CD14-positive monocyte (primary cell): ENCODE results near the gene NCBP1. TPM values are rescaled to one million over a fixed set of nuclear protein-coding genes. Genes with fewer than 3 reads are reported as not detected.

Experiments
- DNase-seq, 3 donors: peaks; one replicate each; pipeline ENCODE4 v3.0.0-alpha.2; 2011 to 2022
- H2AFZ ChIP-seq: 2 replicates; pipeline ENCODE4 v1.6.0; 2012; ENCODE audit warnings: mild to moderate bottlenecking, low read depth, low read length, inconsistent platforms; ENCODE audit not compliant: insufficient read depth, poor library complexity, severe bottlenecking
- H3K27ac ChIP-seq, 2 donors: 1 replicate in 1 of 2; 2 replicates in 1 of 2; pipeline ENCODE4 v1.5.1; 2012 to 2013; ENCODE audit warnings: low read length in 2 of 2, control low read depth in 1 of 2, inconsistent platforms in 1 of 2, low read depth in 1 of 2, mild to moderate bottlenecking in 1 of 2
- H3K27me3 ChIP-seq, 2 donors: one replicate each; pipeline versions ENCODE4 v1.6.0 to v1.6.1; 2011 to 2013; ENCODE audit warnings: low read length in 2 of 2; ENCODE audit not compliant: control insufficient read depth in 2 of 2, insufficient read depth in 2 of 2
- H3K36me3 ChIP-seq, 2 donors: replicated peaks in 1 of 2; 1 replicate in 1 of 2; 2 replicates in 1 of 2; pipeline versions ENCODE4 v1.5.1 to v1.6.1; 2012 to 2013; ENCODE audit warnings: low read length in 2 of 2, control low read depth in 1 of 2, inconsistent platforms in 1 of 2, mild to moderate bottlenecking in 1 of 2; ENCODE audit not compliant: insufficient read depth in 2 of 2, control insufficient read depth in 1 of 2
- H3K4me1 ChIP-seq, 2 donors: 1 replicate in 1 of 2; 2 replicates in 1 of 2; pipeline versions ENCODE4 v1.5.1 to v1.6.1; 2012 to 2013; ENCODE audit warnings: low read length in 2 of 2, control low read depth in 1 of 2, inconsistent platforms in 1 of 2, mild to moderate bottlenecking in 1 of 2, moderate library complexity in 1 of 2; ENCODE audit not compliant: insufficient read depth in 2 of 2, control insufficient read depth in 1 of 2
- H3K4me2 ChIP-seq: replicated peaks from 2 replicates; pipeline ENCODE3; 2012; ENCODE audit warnings: low read length, moderate library complexity, mild to moderate bottlenecking; ENCODE audit not compliant: poor library complexity, severe bottlenecking; ENCODE audit errors: extremely low read depth
- H3K4me3 ChIP-seq, 3 experiments: fragments of 200-600 bp in 1 of 3; sonication (generic) in 1 of 3; replicated peaks in 1 of 3; 1 replicate in 2 of 3; 2 replicates in 1 of 3; pipeline ENCODE4 v1.5.1; 2011 to 2013; ENCODE audit warnings: low read length in 3 of 3, mild to moderate bottlenecking in 3 of 3, control low read depth in 2 of 3, low read depth in 2 of 3, inconsistent platforms in 1 of 3, moderate library complexity in 1 of 3
- H3K79me2 ChIP-seq: 2 replicates; pipeline ENCODE4 v1.6.0; 2012; ENCODE audit warnings: mild to moderate bottlenecking, control low read depth, inconsistent platforms, low read length, moderate library complexity; ENCODE audit not compliant: insufficient read depth
- H3K9ac ChIP-seq: 2 replicates; pipeline ENCODE4 v1.6.0; 2017; ENCODE audit warnings: low read length, mild to moderate bottlenecking; ENCODE audit not compliant: insufficient read depth, poor library complexity, severe bottlenecking
- H3K9me3 ChIP-seq, 2 donors: replicated peaks in 1 of 2; 1 replicate in 1 of 2; 2 replicates in 1 of 2; pipeline versions ENCODE4 v1.5.1 to v1.6.1; 2012 to 2013; ENCODE audit warnings: low read length in 2 of 2, control low read depth in 1 of 2; ENCODE audit not compliant: control insufficient read depth in 1 of 2, insufficient read depth in 1 of 2
- H4K20me1 ChIP-seq: 2 replicates; pipeline ENCODE4 v1.6.0; 2012; ENCODE audit warnings: mild to moderate bottlenecking, low read length, control low read depth, moderate library complexity; ENCODE audit not compliant: insufficient read depth
- H3K27ac Mint-ChIP-seq, 7 donors: one replicate each; pipeline ENCODE4 v1.8.0; 2020; ENCODE audit warnings: mild to moderate bottlenecking in 7 of 7, mixed read lengths in 7 of 7, moderate library complexity in 6 of 7, inconsistent platforms in 2 of 7
- H3K27me3 Mint-ChIP-seq, 3 donors: one replicate each; pipeline ENCODE4 v1.8.0; 2021 to 2022; ENCODE audit warnings: low read depth in 3 of 3, mild to moderate bottlenecking in 3 of 3, mixed read lengths in 3 of 3, moderate library complexity in 3 of 3, inconsistent platforms in 1 of 3
- H3K36me3 Mint-ChIP-seq, 2 donors: one replicate each; pipeline ENCODE4 v1.8.0; 2020; ENCODE audit warnings: mixed read lengths in 2 of 2, inconsistent platforms in 1 of 2, mild to moderate bottlenecking in 1 of 2
- H3K4me1 Mint-ChIP-seq: one replicate; pipeline ENCODE4 v1.8.0; 2020; ENCODE audit warnings: mild to moderate bottlenecking, mixed read lengths
- H3K4me3 Mint-ChIP-seq, 2 donors: one replicate each; pipeline ENCODE4 v1.8.0; 2020; ENCODE audit warnings: mild to moderate bottlenecking in 2 of 2, mixed read lengths in 2 of 2, moderate library complexity in 1 of 2
- H3K9me3 Mint-ChIP-seq, 7 donors: one replicate each; pipeline ENCODE4 v1.8.0; 2020 to 2022; ENCODE audit warnings: mixed read lengths in 7 of 7, mild to moderate bottlenecking in 6 of 7, moderate library complexity in 6 of 7, inconsistent platforms in 2 of 7
- CTCF ChIP-seq: fragments of 200-600 bp; IDR thresholded peaks from one replicate; pipeline ENCODE4 v1.8.0; 2022; ENCODE audit warnings: antibody characterized with exemption, mild to moderate bottlenecking
- WGBS: methylation state at CpG from one replicate; pipeline ENCODE4 v1.1.5; 2013; ENCODE audit warnings: missing lambda C conversion rate; ENCODE audit not compliant: insufficient coverage; 5-methylcytosine and 5-hydroxymethylcytosine counted together
- intact Hi-C, 2 donors: fragments of 100-400 bp; cut with micrococcal nuclease; formaldehyde crosslinking; loops; one replicate each; pipeline versions ENCODE4 v1.15.0 to v1.15.1; 2023
- polyA plus RNA-seq, 3 donors: library from polyadenylated mRNA; depleted of rRNA in 1 of 3; unstranded in 2 of 3; stranded (reverse) in 1 of 3; fragments of 300-500 nt in 2 of 3; fragments of >200 nt in 1 of 3; fragmentation: Illumina TruSeq in 2 of 3; gene quantifications; 1 replicate in 2 of 3; 2 replicates in 1 of 3; pipeline ENCODE4 v1.2.3, GENCODE V29; 2012 to 2021

The NCBP1 gene
- polyA plus RNA-seq, 3 donors: 8.9 to 15.8 (median 11.1) TPM

GRCh38 chr9:97660847-97661246 lies 27.2 kb downstream of the NCBP1 start:
- Mint-ChIP-seq H3K27me3 (no peaks in the 10 kb centered on the region), H3K36me3 (peaks cover 81 to 84% of the 10 kb centered on the region in 2 donors), H3K4me1 (peaks cover 13% of the 10 kb centered on the region), H3K27ac (peak overlapping the region; percentile 18 to 88 (median 82)), H3K4me3 (no peak overlapping the region), H3K9me3 (peaks cover 0 to 3% (median 0%) of the 10 kb centered on the region in 7 donors)
- Histone ChIP-seq H3K27me3 (no peaks in the 10 kb centered on the region), H2AFZ (peak overlapping the region; percentile 59), H4K20me1 (no peaks in the 10 kb centered on the region), H3K9ac (no peak overlapping the region), H3K27ac (peak overlapping the region in 1 of 2 donors; percentile 78), H3K4me1 (peaks cover 0 to 9% of the 10 kb centered on the region in 2 donors), H3K4me2 (no peak overlapping the region), H3K4me3 (no peak overlapping the region), H3K79me2 (no peaks in the 10 kb centered on the region), H3K36me3 (peaks cover 75 to 94% of the 10 kb centered on the region in 2 donors), H3K9me3 (no peaks in the 10 kb centered on the region)
- intact Hi-C loops: no loop called here
- no peak for DNase-seq
- WGBS: no CpG with 5 or more reads among the region's 2 CpGs
- no peak for TF ChIP-seq CTCF

- H3K9me3 Mint-ChIP-seq: peaks cover 0 to 3% (median 0%) of the 10 kb centered on the region in 7 donors
- Histone ChIP-seq H3K27ac (no peak overlapping the region), H2AFZ (no peak overlapping the region), H3K4me2 (no peak overlapping the region), H3K9me3 (no peaks in the 10 kb centered on the region), H3K79me2 (no peaks in the 10 kb centered on the region), H3K4me3 (no peak overlapping the region), H3K9ac (no peak overlapping the region), H3K4me1 (peaks cover 2 to 9% of the 10 kb centered on the region in 2 donors), H4K20me1 (no peaks in the 10 kb centered on the region), H3K27me3 (no peaks in the 10 kb centered on the region), H3K36me3 (peaks cover 90 to 100% of the 10 kb centered on the region in 2 donors)
- H3K27me3 Mint-ChIP-seq: no peaks in the 10 kb centered on the region
- H3K36me3 Mint-ChIP-seq: peaks cover 85 to 93% of the 10 kb centered on the region in 2 donors
- no peak for DNase-seq
- no peak overlapping the region for H3K27ac Mint-ChIP-seq
- WGBS: no CpG with 5 or more reads among the region's 3 CpGs
- H3K4me3 Mint-ChIP-seq: no peak overlapping the region
- intact Hi-C loops: no loop called here
- TF ChIP-seq CTCF: no peak
- peaks cover 12% of the 10 kb centered on the region for H3K4me1 Mint-ChIP-seq
These were observed 32.1 kb downstream of the NCBP1 start for GRCh38 chr9:97665742-97666141.
